ENCODE data around the gene S100A8. TPM values are rescaled to one million over a fixed set of nuclear protein-coding genes. Genes with fewer than 3 reads are reported as not detected.

S100A8 gene
- total RNA-seq, 1 donor from 2014 or later, result not detected

DNA sequence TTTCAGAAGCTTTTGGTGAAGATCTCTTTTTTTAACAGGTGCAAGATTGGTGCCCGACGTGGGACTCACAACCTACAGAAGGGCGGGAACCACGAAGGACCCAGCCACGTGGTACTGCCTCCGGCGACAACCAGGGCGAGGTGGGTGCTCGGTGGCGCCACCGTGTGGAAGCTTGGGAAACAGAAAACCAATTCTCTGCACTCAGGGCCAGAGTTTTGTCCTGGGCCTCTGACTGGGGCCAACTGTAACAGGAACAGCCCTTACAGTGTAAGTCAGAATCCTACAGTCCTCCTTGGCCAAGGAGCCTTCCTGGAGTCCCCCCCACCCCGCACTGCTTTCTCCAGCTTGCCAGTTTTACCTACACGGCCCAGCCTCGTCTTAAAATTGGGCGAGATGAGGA, 13.9 kb upstream of the S100A8 start:
- H3K4me3 ChIP-seq, result no peak overlapping the region
- Mint-ChIP-seq H3K36me3 (no peaks in the 10 kb centered on the region), H3K4me1 (no peaks in the 10 kb centered on the region), H3K27me3 (ENCODE audit: insufficient read depth, low read depth) (peaks cover 9% of the 10 kb centered on the region), H3K9me3 (peaks cover 2% of the 10 kb centered on the region), H3K4me3 (no peak overlapping the region), H3K27ac (no peak overlapping the region)
- no peak overlapping the region for H3K9ac ChIP-seq
- no peaks in the 10 kb centered on the region for H3K27me3 ChIP-seq
- peak; percentile 24 for DNase-seq (ENCODE audit: low spot score)
- H2AFZ ChIP-seq (replicated peaks), result no peak overlapping the region
- no peaks in the 10 kb centered on the region for H4K20me1 ChIP-seq (ENCODE audit: low read depth)
- TF ChIP-seq CTCF (IDR thresholded peaks at IDR 0.05), result peak; percentile 52
- TF ChIP-seq EZH2 (IDR thresholded peaks at IDR 0.05), result no peak
- no peaks in the 10 kb centered on the region for H3K36me3 ChIP-seq
- no peak overlapping the region for H3K4me2 ChIP-seq
- no peaks in the 10 kb centered on the region for H3K4me1 ChIP-seq
- H3K27ac ChIP-seq, result no peak overlapping the region
- H3F3A ChIP-seq (ENCODE audit: low read depth), result no peaks in the 10 kb centered on the region
- H3K9me3 ChIP-seq (ENCODE audit: low read depth), result no peaks in the 10 kb centered on the region
- H3K79me2 ChIP-seq (ENCODE audit: low read depth), result no peaks in the 10 kb centered on the region

- TF ChIP-seq EZH2phosphoT487 (IDR thresholded peaks at IDR 0.05) (no peak), EZH2 (IDR thresholded peaks at IDR 0.05) (no peak), CTCF (IDR thresholded peaks at IDR 0.05) (no peak)
- H3K36me3 Mint-ChIP-seq, result no peaks in the 10 kb centered on the region
- Histone ChIP-seq H3K4me1 (no peaks in the 10 kb centered on the region), H3K36me3 (no peaks in the 10 kb centered on the region), H3K27ac (no peak overlapping the region), H3K9ac (no peak overlapping the region), H4K20me1 (ENCODE audit: low read depth) (no peaks in the 10 kb centered on the region), H3K4me3 (no peak overlapping the region), H3F3A (ENCODE audit: low read depth) (no peaks in the 10 kb centered on the region), H3K9me3 (ENCODE audit: low read depth) (no peaks in the 10 kb centered on the region), H2AFZ (replicated peaks) (no peak overlapping the region), H3K4me2 (no peak overlapping the region), H3K79me2 (ENCODE audit: low read depth) (no peaks in the 10 kb centered on the region), H3K27me3 (no peaks in the 10 kb centered on the region)
- DNase-seq (ENCODE audit: low spot score), result no peak
- no peaks in the 10 kb centered on the region for H3K4me1 Mint-ChIP-seq
- no peak overlapping the region for H3K27ac Mint-ChIP-seq
- no peak overlapping the region for H3K4me3 Mint-ChIP-seq
- H3K9me3 Mint-ChIP-seq, result peaks cover 2% of the 10 kb centered on the region
- H3K27me3 Mint-ChIP-seq (ENCODE audit: insufficient read depth, low read depth), result peaks cover 13% of the 10 kb centered on the region
These were observed 13.3 kb upstream of the S100A8 start for GRCh38 chr1:153404086-153404635.

- peaks cover 2% of the 10 kb centered on the region for H3K9me3 Mint-ChIP-seq
These were observed 12.7 kb upstream of the S100A8 start for GRCh38 chr1:153403421-153404085.

More at GRCh38 chr1:153403421-153404085, 12.7 kb upstream of the S100A8 start:
- no peaks in the 10 kb centered on the region for H3K9me3 ChIP-seq (ENCODE audit: low read depth)
- H3K4me3 ChIP-seq, result no peak overlapping the region
- no peak for DNase-seq (ENCODE audit: low spot score)
- TF ChIP-seq EZH2 (IDR thresholded peaks at IDR 0.05), result no peak
- no peak for TF ChIP-seq EZH2phosphoT487 (IDR thresholded peaks at IDR 0.05)
- TF ChIP-seq CTCF (IDR thresholded peaks at IDR 0.05), result no peak
- H3K27me3 ChIP-seq, result no peaks in the 10 kb centered on the region
- H3K4me3 Mint-ChIP-seq, result no peak overlapping the region
- H3K27ac ChIP-seq, result no peak overlapping the region
- H3K9ac ChIP-seq, result no peak overlapping the region
- H3K27ac Mint-ChIP-seq, result no peak overlapping the region
- no peaks in the 10 kb centered on the region for H3F3A ChIP-seq (ENCODE audit: low read depth)
- no peaks in the 10 kb centered on the region for H3K79me2 ChIP-seq (ENCODE audit: low read depth)
- H4K20me1 ChIP-seq (ENCODE audit: low read depth), result no peaks in the 10 kb centered on the region
- H3K27me3 Mint-ChIP-seq (ENCODE audit: insufficient read depth, low read depth), result peaks cover 13% of the 10 kb centered on the region
- no peaks in the 10 kb centered on the region for H3K4me1 ChIP-seq
- H3K4me1 Mint-ChIP-seq, result no peaks in the 10 kb centered on the region
- no peak overlapping the region for H3K4me2 ChIP-seq
- H3K36me3 Mint-ChIP-seq, result no peaks in the 10 kb centered on the region
- no peaks in the 10 kb centered on the region for H3K36me3 ChIP-seq
- no peak overlapping the region for H2AFZ ChIP-seq (replicated peaks)
